DMS53 treated with DMSO at 0.1 percent for 48 hours (cell line): ENCODE results near the gene UBR7.
"Not testable (repeated sequence)": the region's sequence is repeated elsewhere in the genome, so short reads cannot be mapped to it uniquely, and the experiment has no call there.

Experiments
- DNase-seq: peaks from one replicate; lab custom pipeline; 2025; ENCODE audit not compliant: unreplicated experiment; lab: John Stamatoyannopoulos, UW

The UBR7 gene

DNA sequence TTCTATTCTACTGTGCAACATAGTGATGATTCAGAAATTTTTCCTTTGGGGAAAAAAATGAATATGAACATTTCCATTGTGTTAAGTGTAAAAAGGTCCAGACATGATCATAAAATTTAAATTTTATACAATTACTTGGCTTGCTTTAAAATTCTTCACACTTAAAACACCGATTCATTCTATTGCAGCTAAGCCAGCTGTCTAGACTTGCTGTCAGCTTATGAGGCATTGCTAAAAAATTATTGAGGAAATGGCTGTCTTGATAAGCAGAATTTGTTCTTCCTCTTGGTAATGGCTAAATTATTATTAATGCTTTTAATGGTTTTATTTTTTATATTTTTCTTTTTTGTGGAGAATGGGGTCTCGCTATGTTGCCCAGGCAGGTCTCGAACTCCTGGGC is 20.1 kb upstream of the UBR7 start:
- DNase-seq, result no peak

DNA sequence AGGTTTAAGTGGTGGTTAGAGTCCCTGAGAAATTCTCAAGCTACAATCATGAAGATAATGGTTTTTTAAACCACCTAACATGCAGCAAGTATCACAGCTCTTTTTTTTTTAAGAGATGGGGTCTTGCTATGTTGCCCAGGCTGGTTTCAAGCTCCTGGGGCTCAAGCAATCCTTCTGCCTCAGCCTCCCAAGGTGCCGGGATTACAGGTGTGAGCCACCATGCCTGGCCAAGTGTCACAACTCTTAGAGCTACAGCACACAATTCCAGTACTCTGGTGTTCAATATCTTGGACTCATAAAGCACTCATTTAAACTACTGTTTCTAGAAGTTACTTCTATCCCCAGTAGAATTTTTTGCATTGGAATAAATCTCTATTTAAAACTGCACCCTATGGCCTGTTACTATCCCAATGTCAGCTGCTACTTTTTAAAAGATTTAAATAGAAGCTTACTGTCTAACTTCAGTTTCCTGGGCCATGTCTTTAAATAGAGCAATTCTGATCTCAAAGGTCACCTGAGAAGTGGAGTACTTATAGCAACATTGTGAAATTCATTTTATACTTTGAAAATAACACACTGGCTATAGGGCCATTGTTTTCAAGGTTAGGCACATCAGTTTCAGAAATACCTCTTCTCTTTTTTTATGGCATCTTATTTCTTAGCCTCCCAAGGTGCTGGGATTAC is 11.6 kb upstream of the UBR7 start:
- no peak for DNase-seq

DNA sequence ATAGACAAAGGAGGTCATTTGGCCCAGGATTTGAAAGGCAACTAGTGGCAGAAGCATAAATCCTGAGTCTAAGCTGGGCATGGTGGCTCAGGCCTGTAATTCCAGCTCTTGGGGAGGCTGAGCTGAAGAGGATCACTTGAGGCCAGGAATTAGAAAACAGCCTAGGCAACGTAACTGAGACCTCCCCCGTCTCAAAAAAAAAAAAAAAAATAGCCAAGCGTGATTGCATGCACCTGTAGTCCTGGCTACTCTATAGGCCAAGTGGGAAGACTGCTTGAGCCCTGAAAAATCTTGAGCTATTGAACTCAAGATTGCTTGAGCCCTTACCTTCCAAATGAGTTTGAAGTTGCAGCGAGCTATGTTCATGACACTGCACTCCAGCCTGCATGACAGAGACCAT is 8.0 kb upstream of the UBR7 start:
- no peak for DNase-seq

DNA sequence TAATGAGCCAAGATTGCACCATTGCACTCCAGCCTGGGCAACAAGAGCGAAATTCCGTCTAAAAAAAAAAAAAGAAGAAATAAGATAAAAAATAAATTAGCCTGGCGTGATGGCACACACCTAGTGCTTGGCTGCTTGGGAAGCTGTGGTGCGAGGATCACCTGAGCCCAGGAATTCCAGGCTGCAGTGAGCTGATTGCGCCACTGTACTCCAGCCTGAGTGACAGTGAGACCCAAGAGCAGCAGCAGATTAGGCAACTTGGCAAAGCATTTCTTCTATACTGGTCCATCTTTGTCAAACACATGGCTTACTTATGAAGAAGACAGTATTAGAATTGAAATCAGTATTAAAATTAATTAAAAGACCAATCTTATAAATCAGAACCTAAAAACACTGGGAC is 6.5 kb upstream of the UBR7 start:
- no peak for DNase-seq

DNA sequence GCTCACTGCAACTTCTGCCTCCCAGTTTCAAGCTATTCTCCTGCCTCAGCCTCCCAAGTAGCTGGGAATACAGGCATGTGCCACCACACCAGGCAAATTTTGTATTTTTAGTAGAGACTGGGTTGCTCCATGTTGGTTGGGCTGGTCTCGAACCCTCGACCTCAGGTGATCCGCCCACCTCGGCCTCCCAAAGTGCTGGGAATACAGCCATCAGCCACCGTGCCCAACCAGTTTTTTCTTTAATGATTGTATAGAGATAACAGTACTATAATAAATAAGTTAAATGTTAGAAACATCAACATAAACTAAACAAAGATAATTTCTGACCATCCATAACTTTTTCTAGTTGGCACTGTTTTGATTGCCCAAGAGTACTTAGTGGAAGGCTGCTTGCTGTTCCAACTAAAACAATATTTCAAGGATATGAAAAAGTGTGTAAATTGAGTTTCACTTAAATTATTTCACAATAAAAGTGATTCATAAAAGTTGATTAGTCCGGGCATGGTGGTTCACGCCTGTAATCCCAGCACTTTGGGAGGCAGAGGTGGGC is 5.8 kb upstream of the UBR7 start:
- DNase-seq, result no peak

DNA sequence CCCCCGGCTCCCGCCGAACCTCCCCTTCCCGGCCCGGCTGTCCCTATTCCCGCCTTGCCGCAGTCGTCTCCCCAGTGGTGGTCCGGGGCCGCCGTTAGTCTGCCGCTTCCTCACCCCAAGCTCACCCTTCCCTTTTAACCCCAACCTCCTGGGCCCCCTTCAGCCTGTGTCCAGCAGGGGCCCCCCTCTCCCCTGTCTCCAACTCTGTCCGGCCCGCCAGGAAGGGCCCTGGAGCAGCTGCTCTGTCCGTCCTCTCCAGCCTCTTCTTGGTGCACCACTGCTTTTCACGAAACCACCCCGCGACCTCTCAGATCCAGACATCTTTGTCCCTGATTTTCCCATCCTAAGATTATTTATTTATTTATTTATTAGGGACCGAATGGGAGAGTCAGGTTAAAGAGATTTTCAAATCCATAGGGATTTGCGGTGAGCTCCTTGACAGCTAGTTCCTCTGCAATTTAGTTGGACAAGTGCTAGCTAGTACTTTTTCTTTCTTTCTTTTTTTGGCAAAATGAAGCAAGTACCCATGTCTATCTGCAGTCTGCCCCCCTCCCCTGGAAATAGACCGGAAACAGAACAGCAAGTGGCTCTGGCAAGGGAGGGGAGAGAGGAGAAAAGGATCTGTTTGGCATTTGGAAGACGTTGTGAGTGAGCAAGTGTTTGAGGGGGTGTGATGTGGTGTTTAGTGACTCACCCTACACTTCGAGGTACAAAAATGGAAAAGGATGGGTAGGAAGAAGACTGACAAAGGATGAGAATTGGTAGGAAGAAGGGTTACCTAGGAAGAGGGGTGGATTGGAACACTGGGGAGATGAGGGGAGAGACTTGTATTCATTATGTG is 632 bp downstream of the UBR7 start:
- no peak for DNase-seq

DNA sequence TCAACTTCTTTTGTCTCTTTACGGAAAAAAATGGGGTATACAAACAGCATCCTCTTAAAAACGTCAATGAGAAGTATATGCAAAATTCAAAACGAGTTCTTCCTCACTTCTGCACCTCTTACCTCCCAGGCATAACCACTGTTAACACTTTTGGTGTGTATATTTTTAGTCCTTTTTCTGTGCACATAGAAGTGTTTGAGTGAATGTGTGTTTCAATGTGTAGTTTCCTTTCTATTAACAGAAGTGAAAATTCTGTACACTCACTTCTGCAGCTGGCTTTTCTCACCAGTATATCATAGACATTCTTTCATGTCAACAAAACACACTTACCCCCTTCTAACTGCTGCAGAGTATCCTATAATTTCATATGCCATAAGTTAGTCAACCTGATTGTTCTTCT is 5.4 kb downstream of the UBR7 start:
- DNase-seq, result no peak

DNA sequence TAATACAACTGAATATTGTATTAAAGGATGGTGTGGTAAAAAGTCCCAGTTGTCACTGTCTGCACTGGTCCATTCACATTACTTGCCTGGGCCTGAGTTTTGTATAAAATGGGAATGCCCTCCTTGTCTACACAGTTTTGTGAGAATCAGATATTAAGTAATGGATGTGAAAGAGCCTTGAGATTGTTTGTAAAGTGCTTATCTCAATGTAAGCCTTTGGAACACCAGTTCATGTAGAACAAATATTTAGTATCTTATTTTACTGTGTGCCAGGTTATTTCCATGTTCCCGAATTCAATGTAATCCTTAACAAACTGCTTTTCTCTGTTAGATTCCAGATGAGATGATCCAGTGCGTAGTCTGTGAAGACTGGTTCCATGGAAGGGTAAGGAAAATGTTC is 7.5 kb downstream of the UBR7 start:
- no peak for DNase-seq

DNA sequence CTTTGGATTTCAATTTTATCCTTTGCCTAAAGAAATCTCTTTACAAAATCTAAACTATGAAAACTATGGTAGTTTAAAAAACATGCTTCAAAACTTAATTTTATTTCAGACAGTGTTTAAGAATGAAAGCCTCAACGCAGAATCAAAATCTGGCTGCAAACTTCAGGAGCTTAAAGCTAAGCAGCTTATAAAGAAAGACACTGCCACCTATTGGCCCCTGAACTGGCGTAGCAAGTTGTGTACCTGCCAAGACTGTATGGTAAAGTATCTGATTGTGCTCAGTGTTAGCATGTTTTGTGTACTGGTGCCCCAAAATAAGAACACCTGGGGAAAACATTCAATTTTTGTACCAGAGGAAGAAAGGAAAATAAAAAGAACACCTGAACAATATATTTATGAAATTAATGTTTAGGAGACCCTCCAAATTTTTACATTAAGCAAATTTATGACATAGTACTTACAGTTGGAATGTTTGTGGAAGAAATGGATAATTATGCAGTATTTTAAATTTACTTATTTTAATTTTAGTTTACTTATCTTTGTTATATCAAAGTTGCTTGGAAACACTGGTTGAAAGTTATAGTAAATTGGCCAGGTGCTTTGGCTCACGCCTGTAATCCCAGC is 12.2 kb downstream of the UBR7 start:
- DNase-seq, result peak; percentile 11

DNA sequence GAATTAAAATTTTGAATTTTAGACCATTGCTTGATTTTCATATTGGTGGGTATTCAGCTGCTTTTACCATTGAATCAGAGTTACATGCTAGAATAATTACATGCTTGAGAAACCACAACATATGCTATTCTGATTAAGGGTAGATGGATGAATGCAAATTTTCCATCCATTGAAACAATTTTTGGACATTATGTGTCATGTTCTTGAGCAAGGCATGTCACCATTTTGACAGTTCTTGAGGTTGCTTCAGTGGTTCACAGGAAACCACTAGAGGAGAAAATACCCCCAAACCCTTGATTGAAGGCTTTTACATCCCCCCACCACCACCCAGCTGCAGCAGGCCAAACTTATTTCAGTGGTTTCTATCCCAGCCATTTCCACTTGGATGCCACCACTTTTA is 13.5 kb downstream of the UBR7 start:
- no peak for DNase-seq

DNA sequence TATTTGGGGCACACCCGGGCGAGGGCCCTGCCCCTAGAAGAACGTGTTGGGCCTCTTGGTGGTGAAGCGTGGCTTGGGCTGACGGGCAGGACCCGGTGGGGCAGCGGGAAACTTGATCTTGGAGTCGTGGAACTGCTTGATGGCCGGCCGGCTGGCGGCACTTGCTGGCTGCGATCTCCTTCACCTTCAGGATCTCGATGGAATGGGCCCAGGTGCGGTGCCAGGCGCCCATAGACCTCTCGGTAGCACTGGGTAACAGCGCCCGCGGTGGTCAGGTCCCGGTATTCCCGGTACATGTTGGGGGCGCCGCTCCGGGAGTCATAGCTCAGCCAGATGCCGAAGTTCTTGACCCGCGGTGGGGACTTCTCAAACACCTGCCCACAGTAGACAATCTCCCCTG is 16.5 kb downstream of the UBR7 start:
- DNase-seq, result no peak

DNA sequence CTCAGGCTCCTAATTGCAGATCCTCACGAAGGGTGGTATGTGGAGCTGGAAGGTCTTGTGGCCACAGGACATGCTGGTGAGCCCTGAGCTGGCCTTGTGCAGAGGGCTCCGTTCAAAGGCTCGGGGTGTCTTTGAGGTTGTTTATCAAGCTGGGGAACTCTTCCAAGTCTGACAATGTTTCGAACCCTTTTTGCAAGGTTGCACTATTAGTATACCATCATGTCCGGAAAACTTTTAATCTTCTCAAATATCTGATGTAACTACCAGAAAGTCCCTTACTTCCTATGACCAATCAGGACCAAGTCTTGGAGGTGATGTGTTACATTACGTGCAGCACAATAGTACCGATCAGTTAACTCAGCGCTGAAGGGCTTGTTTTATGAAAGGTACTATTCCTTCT is 21.5 kb downstream of the UBR7 start:
- no peak for DNase-seq

DNA sequence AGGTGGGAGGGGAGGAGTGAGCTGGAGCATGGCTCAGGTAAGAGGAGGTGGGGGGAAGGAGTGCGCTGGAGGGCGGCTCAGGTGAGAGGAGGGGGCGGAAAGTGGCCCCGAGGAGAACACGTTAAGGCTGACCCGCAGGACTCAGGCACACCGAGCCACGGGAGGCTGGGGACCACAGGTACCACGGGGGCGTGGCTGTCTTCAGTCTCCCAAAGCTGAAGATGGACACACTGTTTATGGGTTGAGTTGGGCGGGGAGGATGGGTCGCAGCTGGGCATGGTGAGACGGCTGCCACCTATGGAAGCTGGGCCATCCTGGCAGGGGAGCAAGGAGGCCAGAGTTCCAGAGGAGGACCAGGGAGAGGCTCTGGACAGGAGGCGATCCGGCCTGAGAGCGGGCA is 23.5 kb downstream of the UBR7 start:
- no peak for DNase-seq

DNA sequence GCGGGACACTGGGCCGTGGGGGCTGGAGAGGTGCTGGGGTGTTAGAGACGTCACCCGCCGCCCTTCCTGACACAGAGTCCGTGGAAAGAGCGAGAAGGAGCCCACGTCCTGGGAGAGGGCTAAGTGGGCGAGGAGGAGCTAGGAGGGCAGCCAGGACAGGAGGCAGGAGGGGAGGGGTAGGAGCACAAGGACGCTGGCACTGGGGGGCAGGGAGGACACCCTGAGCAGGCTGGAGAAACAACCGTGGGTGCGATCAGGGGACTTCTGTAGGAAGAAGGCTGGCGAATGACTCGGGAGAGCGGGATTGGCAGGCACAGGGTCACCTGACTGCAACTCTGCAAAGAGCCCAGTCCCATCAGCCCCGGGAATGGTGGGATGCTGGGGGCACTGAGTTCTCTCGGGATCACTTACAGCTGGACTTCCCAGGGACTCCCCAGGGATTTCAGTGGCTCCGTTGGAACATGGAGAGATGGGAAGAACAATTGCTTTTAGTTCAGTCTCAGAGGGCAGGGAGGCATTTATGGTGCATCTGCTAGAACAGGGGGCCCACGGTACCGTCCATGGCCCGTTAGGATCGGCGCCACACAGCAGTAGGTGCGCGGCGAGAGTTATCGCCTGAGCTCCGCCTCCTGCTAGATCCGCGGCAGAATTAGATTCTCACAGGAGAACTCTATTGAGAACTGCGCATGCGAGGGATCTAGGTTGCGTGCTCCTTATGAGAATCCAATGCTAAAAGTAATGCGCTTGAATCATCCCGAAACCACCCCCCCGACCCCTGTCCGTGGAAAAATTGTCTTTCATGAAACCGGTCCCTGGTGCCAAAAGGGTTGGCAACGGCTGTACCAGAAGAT is 24.3 kb downstream of the UBR7 start:
- DNase-seq, result peak; percentile 5

DNA sequence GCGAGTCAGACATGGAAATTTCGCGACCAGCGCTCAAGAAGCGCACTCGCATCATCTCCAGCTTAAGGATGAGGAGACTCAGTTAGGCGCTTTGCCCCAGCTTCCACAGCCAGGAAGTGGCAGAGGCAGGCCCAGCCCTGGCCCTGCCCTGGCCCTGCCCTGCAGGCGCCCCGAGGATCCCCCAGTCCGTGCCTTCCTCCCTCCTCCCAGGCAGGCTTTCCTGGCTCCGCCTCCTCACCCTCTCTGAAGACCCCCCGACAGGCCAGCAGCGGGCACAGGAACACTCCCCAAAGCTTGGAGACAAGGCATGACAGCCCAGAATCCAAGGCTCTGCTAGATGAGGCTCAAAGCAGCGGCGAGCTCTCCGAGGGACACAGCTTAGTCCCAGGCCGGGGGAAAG is 25.1 kb downstream of the UBR7 start:
- DNase-seq, result no peak

DNA sequence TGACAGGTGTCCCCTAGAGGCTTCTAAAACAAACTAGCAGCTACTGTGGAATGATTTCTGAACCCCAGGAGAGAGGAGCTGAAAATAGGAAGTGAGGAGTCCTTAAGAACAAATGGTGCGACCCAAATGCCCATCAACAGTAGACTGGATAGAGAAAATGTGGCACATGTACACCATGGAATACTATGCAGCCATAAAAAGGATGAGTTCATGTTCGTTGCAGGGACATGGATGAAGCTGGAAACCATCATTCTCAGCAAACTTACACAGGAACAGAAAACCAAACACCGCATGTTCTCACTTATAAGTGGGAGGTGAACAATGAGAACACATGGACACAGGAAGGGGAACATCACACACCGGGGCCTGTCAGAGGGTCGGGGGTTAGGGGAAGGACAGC is 26.0 kb downstream of the UBR7 start:
- not testable (repeated sequence) for DNase-seq

DNA sequence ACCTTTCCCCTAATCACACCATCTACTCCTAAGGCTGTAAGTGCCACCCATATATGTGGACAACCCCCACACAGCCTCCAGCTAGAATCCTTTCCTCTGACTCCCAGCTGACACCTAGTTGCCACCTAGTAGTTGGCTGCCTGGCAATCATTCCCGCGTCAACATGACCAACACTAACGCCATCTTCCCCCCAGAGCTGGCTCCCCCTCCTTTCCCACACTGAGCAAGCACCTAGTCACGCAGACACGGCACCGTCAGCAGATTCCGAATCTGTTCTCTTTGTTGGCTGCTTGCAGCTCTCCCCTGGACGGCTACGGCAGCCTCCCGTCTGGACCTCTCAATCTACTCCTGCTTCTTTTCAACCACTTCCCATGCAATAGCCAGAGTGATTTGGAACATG is 27.7 kb downstream of the UBR7 start:
- DNase-seq, result no peak

DNA sequence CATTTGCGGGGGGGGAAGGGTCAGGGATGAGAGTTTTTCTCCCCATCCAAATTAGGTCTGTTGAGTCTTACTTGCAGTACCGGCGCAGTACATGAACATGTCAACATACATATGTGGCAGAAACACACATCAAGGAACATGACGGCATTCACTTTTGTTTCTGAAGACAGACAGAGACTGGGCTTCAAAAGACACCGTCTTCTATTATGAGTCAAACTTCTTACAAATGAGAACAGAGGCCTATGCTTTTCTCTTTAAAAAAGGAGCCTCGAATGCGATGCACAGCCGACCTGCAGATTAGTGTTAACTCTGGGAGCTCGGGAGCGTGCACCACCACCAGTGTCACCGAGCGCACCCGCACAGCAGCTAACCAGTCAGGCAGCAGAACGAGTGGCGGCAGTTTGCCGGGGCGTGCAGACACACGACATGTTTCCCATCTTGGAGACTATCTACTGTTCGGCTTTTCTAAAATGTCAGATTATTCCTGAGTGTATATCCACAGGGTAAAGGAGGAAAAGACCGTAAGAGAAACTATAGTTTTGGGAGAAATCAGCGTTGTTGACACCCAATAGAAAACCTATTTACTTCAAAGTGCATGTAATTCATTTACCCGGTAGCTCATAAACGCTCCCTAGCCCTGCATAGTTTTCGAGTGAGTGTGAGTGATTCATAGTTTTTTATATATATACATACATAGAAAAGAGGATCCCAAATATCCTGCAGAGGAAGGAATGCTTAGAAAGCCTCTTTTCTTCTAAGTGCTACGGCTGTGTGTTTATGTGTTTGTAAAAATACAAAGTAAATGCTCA is 33.0 kb downstream of the UBR7 start:
- DNase-seq, result no peak

DNA sequence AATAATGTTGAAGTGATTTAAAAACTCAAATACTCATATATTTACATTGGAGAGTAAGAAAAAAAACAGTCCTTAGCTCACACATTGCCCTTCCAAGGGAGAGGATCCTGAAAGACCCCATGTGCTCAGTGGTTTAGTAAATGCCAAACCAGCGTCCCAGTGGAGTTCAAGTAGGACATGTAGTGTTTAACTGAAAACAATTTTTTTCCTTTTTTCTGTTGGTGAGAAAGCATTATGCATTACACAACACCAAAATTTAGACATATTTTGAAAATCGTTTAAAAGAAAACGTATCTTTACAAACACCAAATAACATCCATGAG is 33.6 kb downstream of the UBR7 start:
- no peak for DNase-seq

DNA sequence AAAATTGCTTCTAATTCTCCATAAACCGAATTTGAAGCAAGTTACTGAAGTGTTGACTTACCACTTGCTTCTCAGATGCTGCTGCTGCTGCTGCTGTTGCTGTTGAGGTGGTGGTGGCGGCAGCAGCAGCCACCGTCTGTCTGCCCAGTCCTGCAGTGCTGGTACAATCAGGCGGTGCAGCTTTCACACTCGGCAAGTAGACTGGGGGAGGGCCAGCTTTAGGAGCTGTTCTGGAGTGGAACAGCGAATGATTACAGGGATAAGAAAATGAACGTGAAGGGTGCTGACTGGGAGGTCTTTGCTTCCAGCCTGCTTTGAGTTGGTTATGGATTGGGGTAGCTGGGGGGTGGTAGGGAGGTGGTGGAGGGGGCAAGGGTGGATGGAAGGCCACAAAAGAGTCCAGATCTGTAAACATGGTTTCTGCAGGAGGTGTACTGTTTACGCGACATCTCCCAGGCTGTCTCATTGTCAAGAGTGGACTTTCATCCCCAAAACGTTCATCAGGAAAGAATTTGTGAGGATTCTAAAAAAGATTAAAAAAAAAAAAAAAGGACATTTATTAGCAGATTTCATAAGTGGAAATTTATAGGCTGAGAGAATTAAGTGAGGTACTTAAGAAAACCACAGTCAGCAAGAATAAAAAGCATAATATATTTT is 38.8 kb downstream of the UBR7 start:
- no peak for DNase-seq
